H54 (cell line): ENCODE data around the gene TBC1D10A.

Experiments
- DNase-seq: peaks from one replicate; pipeline ENCODE4 v3.0.0; 2011; ENCODE audit warnings: low spot score, mixed read lengths; ENCODE audit not compliant: insufficient read length
- FAIRE-seq: peaks from 3 replicates; lab custom pipeline; 2011; peaks lifted over from hg19 to GRCh38; lab: Jason Lieb, UNC
- POLR2A ChIP-seq: IDR thresholded peaks from 2 replicates; pipeline ENCODE4 v1.6.1; 2011; ENCODE audit warnings: low read depth, mild to moderate bottlenecking, low read length

TBC1D10A gene

GRCh38 chr22:30293026-30293425 lies 33.7 kb downstream of the TBC1D10A start:
- no peak for TF ChIP-seq POLR2A
- FAIRE-seq (no peak), DNase-seq (no peak)

DNA sequence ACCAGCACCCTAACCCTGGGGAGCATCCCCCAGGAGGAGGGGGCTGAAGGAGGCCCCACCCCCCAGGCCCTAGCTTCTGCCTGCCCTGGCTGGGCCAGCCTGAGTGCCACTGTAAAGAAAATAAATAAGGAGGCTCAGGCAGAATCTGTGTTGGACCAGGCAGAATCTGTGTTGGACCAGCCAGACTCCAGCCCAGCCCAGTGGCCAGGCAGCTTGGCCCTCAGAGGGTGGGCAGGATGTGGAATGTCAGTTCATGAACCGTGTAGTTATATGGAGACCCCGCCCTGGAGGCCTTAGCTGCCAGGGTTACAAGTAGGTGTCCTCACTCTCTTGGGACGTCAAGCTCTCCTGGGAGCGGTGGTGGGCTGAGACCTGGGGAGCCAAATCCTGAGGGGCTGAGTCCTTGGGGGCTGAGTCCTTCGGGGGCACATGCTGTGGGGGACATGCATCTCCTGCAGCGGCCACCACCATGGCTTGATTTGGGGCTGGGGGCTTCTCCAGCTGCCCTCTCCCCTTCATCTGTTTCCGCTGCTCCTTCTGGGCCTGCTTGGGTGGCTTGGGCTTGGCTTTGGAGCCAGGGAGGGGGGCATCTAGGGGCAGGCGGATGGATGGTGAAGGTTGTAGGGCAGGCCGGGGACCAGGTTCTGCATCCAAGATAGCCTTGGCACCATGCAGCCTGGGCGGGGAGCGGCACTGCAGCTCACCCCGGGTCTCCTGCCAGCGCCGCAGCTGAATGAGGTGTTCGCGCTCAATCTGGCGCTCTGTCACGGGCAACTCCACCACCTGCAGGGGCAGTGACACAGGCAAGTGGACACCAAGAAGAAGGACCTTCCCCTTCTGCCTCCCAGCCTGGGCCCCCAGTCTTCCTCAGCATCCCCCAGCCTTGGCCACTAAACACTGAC lies 34.4 kb downstream of the TBC1D10A start:
- FAIRE-seq (no peak), DNase-seq (no peak)
- TF ChIP-seq POLR2A: no peak

- FAIRE-seq (no peak), DNase-seq (peak; percentile 52)
- TF ChIP-seq POLR2A: no peak
Observed at GRCh38 chr22:30291058-30291892, 35.5 kb downstream of the TBC1D10A start.

DNA sequence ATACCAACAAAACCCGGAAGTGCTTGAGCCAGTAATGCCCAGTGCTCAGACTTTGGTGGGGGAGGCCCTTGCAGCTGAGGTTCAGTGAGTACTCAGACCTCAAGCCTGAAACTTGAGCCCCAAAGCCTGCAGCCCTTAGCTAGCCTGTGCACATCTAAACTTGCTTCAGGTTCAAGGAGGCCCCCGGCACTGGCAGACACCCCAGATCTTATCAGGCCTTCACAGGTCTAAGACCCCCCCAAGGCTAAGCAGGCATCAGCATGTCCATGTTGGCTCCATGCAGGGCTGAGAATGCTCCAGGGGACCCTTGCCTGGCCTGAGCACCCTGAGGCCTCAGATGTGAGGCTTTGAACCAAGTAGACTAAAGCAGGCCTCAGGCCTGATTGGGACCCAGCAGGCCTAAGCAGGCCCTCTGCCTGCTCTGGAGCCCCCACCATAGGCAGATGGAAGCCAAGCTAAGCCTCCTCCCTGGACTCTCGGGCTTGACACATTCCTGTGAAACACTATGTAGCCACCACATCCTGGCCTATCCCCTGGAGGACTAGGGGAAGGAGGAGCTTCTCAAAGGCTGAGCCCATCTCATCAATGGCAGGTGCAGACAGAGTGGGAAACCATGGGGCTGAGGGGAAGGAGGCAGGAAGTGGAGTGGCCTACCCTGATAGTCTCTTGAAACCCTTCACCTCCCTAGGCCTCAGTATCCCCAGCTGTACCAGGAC lies 36.2 kb downstream of the TBC1D10A start:
- TF ChIP-seq POLR2A: no peak
- DNase-seq (peak; percentile 50), FAIRE-seq (no peak)

- no peak for TF ChIP-seq POLR2A
- FAIRE-seq (no peak), DNase-seq (no peak)
Observed at GRCh38 chr22:30289980-30290313, 36.8 kb downstream of the TBC1D10A start.

GRCh38 chr22:30289141-30289979 lies 37.4 kb downstream of the TBC1D10A start, which contains the start of gene CASTOR1:
Gene CASTOR1, minus strand, starts transcription at chr22:30289505. Its CDS starts 8 bp downstream, at chr22:30289497.
- no peak for TF ChIP-seq POLR2A

DNA sequence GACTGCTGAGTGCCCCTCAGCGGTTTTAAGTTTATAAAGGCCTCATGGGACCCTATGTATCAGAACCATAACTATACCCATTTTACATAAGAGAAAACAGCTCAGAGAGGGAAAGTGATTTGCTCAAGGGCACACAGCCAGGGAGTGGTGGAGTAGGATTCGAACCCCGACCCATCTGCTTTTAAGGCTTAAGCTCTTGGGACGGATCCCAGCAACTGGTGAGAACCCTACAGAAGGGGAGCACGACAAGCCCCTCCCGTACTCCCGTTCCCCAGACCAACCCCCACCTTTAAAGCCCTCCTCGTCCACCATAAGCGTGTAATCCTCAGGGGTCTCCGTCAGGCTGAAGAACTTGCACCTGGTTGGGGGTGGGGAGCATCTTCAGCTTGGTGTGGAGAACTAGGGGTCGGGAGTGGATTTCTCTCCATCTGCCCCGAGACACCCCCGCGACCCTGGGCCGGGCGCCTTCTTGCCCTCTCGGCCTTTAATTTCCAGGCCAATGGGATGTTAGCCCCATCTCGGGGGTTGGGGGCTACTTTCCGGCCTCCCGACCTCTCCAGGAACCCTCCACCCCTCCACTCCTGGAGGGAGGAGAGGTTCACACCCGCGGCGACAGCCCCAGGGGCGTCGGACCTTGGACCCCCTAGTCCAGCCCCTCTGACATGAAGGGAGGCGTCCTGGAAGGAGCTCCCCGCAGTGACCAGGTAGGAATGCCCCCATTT lies 38.2 kb downstream of the TBC1D10A start:
- no peak for DNase-seq
- no peak for TF ChIP-seq POLR2A
- no peak for FAIRE-seq

More at GRCh38 chr22:30289141-30289979, 37.4 kb downstream of the TBC1D10A start, which contains the start of gene CASTOR1:
- peak; percentile 87 for DNase-seq
- FAIRE-seq: no peak

DNA sequence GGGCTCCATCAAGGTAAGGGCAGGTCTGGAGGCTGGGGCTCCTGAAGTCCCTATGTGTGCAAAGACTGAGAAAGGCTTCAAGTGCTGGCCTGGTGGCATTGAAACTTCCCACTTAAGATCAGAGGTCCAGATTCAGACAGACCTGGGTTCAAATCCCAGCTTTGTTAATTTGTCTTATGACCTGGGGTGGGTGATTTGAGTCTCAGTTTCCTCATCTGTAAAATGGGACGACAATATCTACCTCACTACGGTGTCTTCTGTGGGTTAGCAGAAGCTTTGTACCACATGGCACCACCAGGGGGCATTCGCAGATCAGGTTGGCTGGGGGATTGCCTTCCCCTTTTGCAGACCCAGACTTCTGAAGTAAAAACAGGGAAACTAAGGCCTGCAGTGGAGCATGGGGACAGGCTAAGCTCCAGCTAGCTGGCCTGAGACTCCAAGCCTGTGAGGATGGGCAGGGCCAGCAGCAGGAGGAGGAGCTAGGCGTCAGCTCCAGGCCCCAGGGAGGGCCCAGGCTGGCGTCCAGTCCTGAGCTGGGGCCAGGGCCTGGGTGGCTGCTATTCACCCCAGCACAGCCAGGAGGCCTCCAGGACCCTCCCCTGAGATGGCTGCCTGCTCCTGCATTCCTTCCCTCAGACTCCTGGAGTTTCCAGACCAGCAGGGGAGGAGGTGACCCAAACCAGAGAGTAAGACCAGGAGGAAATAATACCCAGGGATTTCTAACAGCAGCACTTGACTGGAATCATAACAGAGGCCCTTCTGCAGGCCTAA lies 38.9 kb downstream of the TBC1D10A start:
- DNase-seq: peak; percentile 72
- TF ChIP-seq POLR2A: no peak
- FAIRE-seq: peak; percentile 45

GRCh38 chr22:30286813-30287647 lies 39.7 kb downstream of the TBC1D10A start:
- DNase-seq (no peak), FAIRE-seq (no peak)
- TF ChIP-seq POLR2A: no peak

GRCh38 chr22:30286331-30286730 lies 40.4 kb downstream of the TBC1D10A start:
- no peak for TF ChIP-seq POLR2A
- no peak for FAIRE-seq
- no peak for DNase-seq

DNA sequence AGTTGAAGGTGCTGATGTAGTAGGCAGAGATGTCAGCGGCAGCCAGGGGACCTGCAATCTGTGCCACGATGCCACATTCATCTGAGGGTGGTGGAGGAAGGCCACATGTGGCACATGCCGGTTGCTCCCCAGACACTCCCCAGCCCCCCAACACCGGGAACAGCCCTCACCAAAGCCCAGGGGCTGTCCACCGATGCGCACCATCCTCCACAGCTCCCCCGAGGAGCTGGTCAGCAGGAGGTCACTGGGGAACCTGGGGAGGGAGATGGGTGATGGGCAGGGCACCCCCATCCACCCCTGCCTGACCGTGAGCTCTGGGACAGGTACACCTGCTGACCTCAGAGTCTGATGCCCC lies 40.9 kb downstream of the TBC1D10A start:
- no peak for FAIRE-seq
- TF ChIP-seq POLR2A: no peak
- DNase-seq: no peak
